DMS79 (cell line): ENCODE measurements around the gene DNASE1L3.
A peak's percentile ranks its signal among the peaks of the same experiment; 100 is the strongest.

Experiments used
- DNase-seq: peaks from one replicate; lab custom pipeline; 2025; lab: John Stamatoyannopoulos, UW

The DNASE1L3 gene

GRCh38 chr3:58157700-58158099, 53.1 kb downstream of the DNASE1L3 start:
- DNase-seq = peak; percentile 61

GRCh38 chr3:58155838-58156237, 54.9 kb downstream of the DNASE1L3 start:
- no peak for DNase-seq

- no peak for DNase-seq
These were observed 55.9 kb downstream of the DNASE1L3 start for GRCh38 chr3:58154626-58155449.

- no peak for DNase-seq
These were observed 57.4 kb downstream of the DNASE1L3 start for GRCh38 chr3:58153371-58153770.

- DNase-seq = no peak
These were observed 58.4 kb downstream of the DNASE1L3 start for GRCh38 chr3:58152225-58153015.

GRCh38 chr3:58151637-58152036, 59.1 kb downstream of the DNASE1L3 start:
- no peak for DNase-seq

- DNase-seq = no peak
These were observed 60.0 kb downstream of the DNASE1L3 start for GRCh38 chr3:58150810-58151199.

GRCh38 chr3:58150130-58150809, 60.5 kb downstream of the DNASE1L3 start:
- DNase-seq = no peak

GRCh38 chr3:58148049-58148448, 62.7 kb downstream of the DNASE1L3 start:
- DNase-seq = no peak

GRCh38 chr3:58144478-58145325, 66.1 kb downstream of the DNASE1L3 start:
- no peak for DNase-seq

- DNase-seq = no peak
These were observed 67.2 kb downstream of the DNASE1L3 start for GRCh38 chr3:58143417-58144055.
